Fibroblast of skin of left quadriceps (primary cell): ENCODE data around the gene CFAP46.
"Not testable (repeated sequence)": the region's sequence is repeated elsewhere in the genome, so short reads cannot be mapped to it uniquely, and the experiment has no call there.

Source experiments
- DNase-seq, 2 experiments: peaks; one replicate each; pipeline ENCODE4 v3.0.0-alpha.2; 2013; ENCODE audit warnings: low read depth in 2 of 2

The CFAP46 gene

DNA sequence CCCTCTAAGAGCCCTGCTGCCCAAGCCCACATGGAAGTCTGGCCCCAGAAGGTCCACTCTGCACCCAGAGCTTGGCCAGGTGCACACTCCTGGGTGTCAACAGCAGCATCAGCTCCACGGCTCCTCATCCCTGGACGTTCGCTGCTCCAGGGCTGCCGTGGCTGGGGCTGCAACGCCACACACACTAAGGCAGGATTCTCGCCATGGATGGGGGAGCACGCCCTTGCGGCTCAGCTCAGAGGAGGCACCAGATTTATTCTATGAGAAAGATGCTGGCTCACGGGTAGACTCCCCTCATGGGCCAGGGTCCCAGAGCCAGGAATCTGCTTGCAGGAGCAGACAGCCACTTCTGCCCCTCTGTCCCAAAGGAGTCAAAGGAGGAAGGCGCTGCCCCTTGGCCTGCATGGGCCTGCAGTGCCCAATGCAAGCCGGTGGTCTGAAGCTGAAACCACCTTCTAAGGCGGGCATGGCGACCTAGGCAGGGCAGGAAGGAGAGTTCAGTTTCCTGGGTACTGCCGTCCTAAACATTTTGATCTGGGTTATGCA lies 42.1 kb downstream of the CFAP46 start:
- DNase-seq = no peak

DNA sequence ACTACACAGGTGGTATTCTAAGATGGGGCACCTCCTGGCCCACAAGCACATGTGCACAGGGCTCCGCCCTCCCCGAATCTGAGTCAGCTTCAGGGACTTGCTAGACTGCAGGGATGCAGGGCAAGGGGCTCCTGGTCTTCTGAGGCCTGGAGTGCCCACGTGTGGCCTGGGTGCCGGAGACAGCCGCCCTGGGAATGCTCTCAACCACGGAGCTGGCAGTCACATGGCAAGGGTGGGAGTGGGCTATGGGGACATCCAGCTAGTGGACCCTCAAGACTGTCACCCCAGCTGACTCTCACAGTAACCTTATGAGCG lies 42.7 kb downstream of the CFAP46 start:
- no peak for DNase-seq

DNA sequence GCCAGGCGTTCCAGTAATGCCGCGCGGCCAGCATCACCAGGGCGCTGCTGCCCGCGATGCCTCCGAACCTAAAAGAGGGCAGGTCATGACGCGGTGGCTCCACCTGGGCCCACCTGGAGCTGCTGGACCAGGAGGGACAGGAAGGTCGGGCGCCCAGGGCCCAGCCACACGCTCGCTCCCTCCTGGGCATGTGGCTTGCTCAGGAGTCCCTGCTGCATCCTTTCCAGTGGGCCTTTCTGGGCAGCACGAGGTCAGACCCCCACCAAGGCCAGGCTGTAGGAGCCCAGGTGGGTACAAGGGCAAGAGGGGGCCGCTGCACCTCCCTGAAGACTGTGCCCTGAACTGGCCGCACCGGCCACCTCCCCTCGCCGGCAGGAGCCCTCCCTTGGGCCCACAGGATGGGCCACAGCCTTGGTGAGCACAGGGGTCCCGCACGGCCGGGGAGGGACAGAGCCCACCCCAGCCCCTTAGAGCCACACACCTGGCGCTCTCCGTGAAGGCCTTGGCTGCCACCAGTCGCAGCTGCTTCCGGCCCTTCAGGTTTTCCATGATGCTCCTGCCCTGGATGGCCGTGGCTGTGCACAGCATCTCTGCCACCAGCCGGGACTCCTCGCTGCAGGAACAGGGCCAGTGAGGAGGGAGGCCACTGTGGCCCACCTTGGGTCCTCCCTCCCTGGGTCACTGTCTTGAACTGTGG lies 43.2 kb downstream of the CFAP46 start:
- no peak for DNase-seq

DNA sequence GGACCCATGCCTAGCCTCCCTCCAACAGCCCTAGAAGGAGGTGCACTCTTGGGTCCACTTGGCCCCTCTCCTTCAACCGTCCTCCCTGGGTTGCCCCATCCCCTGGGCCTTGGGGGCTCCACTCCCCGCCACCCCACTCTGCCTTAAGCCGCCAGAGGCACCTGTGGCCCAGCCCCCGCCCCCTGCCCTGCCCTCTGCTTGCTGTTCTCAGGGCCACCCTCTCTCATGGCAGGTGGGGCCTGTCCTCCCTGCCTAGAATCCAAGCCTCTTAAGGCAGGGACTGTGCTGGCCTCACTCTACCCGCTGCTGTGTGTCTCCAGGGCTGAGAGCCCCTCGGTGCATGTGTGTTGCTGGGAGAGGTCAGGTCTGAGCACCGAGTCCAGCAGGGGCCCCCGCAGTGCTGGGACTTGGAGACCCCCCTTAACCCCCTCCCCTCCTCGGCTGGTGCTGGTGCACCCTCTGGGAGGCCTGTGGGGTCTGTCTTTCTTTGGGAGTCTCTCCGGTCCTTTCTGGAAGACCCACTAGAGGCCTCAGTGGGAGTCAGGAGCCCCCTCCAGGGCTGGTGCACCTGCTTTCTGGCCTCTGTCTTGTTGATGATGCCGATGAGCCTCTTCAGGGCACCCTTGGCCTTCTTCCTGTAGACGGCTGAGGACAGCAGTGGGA lies 43.8 kb downstream of the CFAP46 start:
- DNase-seq = no peak

DNA sequence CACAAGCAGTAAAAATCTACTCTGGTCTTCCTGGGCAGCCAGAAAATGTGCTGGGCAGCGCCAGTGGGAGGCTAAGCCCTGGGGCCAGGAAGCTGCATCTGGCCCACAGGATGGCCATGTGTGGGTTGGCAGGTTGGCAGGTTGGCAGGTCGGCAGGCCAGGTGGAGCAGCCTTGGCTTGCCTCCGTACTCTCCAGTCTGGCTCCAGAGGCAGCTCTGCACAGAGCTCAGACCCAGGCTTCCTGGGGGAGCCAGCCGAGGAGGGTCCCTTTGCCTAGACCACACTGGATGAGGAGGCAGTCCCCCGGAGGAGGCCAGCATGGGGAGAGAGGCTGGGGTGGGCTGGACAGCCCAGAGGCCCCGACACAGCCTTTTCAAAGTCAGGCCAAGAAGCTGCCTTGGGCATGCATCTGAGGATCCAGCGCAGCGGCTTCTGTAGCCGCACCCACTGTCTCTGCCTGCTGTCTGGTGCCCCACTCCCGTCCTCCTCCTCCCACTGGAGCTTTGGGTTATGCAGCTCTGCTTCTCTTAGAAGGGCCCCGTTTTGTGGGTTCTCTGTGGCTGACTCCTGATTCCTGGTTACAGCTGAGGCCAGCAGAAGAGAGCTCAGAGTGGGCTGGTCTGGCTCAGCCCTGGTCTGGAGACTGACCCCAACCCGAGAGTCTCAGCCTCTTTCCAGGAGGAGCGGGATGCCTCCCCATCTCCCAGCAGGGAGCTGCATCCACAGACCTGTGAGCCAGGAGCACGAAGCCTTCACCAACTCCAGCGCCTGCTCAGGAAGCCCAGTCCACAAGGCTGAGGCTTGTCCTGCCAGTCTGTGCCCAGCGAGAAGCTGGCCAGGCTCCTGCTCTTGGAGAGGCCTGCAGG lies 44.6 kb downstream of the CFAP46 start:
- DNase-seq = no peak

DNA sequence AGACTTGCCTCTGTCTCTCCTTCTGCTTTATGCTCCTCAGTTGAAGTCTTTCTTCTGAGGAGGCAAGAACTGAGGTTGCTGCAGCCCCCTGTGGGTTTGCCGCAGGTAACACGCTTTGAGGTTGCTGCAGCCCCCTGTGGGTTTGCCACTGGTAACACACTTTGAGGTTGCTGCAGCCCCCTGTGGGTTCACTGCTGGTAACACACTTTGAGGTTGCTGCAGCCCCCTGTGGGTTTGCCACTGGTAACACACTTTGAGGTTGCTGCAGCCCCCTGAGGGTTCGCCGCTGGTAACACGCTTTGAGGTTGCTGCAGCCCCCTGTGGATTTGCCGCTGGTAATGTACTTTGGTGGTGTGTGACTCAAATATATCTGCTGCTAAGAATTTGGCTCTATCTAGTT lies 48.6 kb downstream of the CFAP46 start:
- not testable (repeated sequence) for DNase-seq

DNA sequence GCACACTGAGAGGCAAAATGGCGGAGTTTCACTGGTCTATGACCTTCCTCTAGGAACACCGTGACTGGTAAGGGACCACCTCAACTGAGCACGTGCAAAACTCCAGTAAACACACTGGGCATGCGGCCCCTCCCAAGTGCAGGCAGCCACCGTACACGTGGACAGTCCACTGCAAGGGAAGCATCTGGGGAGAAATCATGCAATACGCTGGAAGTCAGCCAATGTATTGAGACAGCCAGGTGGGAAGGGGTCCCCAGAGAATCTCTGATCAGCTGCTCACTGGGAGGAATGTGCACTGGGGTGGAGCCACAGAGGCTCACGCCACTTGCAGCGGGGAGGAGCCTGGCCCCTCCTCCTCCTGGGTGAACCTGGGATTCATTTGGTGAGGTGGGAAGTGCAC lies 49.3 kb downstream of the CFAP46 start:
- no peak for DNase-seq

DNA sequence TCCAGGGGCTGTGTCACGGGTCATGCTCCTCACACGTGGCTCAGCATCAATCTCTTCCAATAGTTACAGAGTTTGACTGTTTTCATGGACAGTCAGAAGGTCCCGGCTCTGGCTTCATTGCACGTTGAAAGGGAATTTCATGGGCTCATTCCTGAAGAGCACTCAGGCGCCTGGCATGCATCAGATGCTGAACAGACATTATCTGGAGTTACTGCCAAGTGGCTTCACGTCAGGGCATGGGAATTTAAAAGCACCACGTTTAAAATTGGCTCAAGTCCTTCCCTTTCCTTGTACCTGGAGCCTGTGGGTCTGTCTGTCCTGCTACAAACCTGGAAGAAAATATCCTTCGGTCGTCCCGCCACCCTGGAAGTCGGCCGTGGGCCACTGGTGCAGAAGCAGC lies 50.4 kb downstream of the CFAP46 start:
- DNase-seq = no peak

DNA sequence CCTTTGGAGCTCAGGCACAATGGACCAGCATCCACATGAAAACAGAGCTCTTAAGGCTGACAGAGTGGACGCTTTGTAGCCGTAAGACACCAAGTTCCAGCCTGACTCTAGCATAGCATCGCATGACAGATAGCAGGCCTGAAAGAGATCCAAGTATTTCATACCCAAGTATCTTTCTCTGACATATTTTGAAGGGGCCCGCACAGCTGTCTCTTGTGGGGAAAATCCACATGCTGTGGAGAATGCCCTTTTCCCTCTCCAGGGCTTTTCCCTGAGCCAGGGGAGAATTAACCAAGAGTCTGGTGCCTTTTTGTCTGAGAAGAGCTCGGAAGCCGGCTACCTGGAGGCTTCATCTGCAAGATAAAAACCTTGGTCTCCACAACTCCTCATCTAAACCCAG lies 51.0 kb downstream of the CFAP46 start:
- no peak for DNase-seq

DNA sequence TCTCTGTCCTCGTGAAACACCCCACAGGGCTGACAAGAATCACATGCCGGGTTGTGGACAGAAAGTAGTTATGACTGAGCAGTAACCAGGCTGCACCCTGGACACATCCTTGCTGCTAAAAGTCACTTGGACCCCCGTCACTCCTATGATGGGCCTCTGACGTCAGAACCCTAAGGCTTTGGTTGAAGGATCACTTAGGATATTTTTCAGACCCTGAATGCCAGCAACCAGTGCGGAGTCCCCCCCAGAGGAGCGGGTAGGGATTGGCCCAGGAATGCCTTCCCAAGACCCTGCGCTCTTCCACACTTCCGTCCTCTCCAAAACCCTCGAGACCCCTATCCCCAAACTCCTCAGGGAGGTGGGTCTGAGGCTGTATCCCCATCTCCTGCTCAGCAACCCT lies 52.1 kb downstream of the CFAP46 start:
- DNase-seq = no peak

DNA sequence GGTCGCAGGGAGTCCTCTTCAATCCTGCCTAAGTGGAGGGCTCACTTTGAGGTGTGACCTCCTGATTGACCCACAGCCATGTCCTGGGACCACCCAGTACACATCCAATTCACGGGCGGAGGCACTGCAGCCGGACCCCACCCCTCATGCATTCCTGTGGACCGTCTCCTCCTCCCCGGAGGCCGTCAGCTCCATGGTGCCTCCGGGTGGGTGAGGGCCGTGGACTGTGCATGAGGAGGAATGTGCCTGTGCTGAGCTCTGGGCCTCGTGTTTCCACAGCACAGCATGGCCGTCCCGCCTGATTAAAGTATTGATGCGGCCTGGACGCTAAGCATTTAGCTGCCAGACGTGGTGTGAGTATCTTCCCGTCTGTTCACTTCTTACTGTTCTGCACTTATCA lies 52.8 kb downstream of the CFAP46 start:
- DNase-seq = no peak

DNA sequence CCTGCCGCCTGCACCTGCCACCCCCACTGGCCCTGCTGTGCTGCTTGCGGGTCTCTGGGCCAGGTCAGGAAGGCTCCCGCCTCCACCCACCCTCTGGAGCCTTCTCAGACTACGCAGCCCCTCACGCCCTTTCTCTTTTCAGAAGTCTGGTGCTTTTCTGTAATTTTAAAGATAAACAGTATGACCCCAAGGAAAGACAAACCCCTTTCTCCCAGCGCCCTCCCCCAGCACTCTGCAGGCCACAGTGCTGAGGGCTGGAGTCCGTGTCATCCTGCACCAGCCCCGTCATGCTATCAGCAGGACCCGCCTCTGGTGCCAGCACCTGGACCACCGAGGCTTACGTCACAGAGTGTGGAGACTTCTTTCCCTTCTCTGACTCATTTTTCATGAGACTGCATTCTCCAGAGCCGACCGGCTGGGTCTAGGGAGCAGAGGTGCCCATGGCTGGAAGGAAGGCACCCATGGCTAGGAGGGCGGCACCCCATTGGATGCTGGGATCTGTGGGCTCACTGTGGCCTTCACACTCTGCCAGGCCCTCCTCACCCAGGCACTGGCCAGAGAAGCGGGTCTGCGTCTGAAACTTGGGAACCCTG lies 53.4 kb downstream of the CFAP46 start:
- no peak for DNase-seq

DNA sequence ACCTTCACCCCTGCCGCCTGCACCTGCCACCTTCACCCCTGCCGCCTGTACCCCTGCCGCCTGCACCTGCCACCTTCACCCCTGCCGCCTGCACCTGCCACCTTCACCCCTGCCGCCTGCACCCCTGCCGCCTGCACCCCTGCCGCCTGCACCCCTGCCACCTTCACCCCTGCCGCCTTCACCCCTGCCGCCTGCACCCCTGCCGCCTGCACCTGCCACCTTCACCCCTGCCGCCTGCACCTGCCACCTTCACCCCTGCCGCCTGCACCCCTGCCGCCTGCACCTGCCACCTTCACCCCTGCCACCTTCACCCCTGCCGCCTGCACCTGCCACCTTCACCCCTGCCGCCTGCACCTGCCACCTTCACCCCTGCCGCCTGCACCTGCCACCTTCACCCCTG lies 53.9 kb downstream of the CFAP46 start:
- DNase-seq = not testable (repeated sequence)

DNA sequence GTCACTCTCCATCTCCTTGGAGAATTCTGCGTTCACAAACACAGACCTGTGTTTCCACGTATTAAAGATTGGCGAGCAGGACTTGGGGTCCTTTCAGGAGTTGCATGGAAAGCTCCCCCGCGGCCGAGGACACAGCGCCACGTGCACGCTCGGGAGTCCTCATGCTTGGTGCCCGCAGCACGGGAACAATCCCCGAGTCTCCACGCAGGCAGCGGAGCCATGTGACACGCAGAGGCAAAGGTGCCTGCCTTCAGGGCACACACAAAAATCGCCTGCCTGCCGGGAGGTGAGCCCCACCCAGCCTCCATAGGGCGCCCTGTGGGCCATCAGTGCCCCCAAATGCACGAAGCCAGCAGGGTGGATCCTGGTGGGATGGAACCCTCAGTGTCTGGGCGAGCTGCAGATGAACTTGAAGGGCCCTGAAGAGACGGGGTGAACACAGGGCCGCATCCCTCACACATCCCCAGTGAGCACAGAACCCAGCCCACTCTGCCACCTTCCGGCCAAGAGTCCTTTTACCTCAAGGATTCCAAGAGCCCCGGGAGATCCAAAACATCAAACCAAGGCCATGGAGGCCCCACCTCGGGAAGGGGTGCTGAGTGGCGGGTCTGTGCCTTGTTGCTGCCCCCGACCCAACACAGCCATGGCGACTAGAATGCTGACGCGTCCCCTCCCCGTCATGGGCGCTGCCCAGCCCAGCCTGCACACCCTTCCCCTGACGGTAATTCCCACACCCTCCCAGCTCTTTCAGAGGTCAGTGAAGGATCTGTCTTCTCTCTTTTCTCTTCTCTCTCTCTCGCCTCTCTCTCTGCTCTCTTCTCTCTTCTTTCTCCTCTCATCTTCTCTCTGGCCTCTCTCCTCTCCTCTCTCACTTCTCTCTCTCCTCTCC lies 55.9 kb downstream of the CFAP46 start:
- DNase-seq = no peak

DNA sequence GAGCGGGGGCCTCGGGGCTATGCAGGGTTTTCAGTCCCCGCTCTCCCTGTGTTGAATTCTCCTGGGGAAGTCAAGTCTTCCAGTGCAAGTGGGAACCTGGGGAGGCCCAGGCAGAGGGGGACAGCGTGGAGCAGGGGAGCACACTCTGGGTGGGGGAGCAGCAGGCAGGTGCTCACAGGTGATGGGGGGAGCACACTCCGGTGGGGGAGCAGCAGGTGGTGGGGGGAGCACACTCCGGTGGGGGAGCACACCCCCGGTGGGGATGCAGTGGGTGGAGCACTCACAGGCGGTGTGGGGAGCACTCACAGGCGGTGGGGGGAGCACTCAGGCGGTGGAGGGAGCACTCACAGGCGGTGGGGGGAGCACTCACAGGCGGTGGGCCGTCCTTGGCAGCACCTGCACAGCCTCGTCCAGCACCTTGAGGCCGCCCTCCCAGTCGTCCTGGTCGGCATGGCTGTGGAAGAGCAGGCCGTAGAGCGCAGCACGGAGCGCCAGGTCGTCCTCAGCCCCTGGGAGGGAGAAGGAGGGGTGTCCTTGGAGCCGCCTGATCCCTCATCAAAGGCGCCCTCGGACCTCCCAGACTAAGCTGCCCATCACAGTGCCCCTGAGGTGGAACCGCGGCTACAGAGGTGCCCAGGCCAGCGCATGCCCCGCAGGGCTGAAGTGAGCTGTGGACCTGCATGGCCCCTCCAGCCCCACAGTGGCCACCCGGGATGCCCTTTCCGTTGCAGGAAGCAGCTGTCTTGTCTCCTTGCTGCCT lies 56.7 kb downstream of the CFAP46 start:
- no peak for DNase-seq

DNA sequence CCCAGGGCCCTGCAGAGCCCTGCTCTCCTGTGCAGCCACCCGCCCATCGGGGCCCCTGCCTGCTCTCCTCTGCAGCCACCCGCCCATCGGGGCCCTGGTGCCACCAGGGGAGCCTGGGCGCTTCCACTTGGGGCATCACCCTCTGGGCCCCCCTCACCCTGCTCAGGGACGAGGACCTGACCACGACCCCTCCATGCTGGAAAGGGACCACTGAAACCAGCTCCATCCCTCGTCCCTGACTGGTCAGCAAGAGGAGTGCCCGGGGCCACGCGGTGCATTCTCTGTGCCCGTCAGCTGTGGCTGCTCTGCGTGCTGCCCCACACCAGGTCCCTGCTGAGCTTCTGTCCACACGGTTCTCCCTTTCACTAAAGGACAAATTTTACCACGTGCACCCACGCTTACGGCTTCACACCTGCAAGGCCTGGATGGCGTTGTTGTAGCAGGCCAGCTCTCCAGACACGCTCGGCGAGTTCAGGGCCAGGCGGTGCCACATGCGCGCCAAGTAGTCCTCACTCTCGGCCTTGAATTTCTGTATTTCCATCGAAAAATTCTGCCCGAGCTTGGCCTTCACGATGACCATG lies 57.6 kb downstream of the CFAP46 start:
- DNase-seq = no peak

DNA sequence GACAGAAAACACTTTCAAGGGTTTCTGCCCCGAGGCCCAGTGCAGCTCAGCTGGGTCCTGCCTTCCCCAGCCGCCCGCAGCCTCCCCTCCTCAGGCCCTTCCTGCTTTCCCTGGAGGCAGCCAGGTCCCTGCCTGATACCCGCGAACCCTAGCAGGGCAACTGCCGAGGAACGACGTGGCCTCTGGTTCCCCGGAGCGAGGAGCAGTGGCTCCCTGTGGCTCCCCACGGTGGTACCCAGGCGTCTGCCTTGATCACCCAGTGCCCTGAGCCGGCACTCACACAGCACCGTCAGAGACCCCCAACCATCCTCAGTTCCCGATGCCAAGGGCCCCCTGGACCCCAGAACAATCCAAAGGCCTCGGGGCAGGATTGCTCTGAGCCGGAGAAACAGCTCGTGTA lies 58.3 kb downstream of the CFAP46 start:
- DNase-seq = no peak

DNA sequence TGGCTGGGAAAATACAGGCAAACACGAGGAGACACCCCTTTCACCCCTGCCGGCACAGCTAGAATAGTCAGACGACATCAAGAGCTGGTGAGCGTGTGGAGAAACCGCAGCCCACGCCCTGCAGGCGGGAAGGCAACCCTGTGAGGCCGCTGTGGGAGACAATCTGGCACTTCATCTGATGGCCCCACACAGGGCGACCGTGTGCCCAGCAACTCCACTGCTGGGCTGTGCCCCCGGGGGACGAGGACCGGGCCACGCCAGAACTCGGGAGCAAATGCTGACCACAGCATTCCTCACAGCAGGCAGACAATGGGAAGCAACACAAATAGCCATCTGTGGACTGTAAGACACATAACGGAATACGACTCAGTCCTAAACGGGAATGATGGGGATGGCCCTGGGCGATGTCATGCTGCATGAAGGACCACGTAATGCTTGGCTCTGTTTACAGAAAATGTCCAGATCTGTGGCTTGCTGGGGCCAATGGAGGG lies 58.9 kb downstream of the CFAP46 start:
- no peak for DNase-seq

DNA sequence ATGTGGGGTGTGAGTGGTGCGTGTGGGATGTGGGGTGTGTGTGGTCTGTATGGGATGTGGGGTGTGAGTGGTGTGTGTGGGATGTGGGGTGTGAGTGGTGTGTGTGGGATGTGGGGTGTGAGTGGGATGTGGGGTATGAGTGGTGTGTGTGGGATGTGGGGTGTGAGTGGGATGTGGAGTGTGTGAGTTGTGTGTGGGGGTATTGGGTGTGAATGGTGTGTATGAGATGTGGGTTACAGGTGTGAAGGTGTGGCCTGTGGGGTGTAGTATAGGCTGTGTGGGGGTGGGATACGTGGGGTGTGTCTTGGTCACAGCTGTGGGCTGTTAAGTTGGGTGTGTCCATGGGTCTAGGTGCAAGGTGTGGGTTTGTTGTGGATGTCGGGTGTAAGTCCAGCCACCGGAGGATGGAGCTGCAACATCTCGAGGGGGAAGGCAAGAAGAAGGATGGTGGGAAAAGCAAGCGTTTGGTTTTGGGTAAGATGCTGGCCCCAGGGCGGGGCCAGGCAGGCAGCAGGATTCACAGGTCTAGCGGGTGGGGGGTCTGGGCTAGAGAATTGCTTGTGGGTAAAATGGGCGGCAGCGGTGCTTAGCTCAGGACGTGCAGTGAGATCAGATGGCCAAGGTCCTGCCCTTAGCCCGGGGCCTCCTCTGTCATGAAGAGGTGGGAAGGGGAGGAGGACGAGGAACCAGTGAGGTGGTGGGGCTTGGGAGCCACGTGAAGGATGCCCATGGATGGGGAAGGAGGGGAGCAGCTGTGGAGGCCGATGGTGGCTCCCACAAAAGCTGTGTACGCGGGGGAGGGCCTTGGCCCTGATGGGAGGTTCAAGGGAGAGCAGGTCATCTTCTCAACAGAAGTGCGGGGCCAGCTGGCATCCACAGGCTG lies 60.1 kb downstream of the CFAP46 start:
- DNase-seq = no peak
